IPS DF 6.9 (cell line): Measurements from ENCODE around the gene IL11.
A peak's percentile ranks its signal among the peaks of the same experiment; 100 is the strongest.
"Not testable (repeated sequence)": the region's sequence is repeated elsewhere in the genome, so short reads cannot be mapped to it uniquely, and the experiment has no call there.

Experiments used
- DNase-seq: peaks from one replicate; pipeline ENCODE4 v3.0.0-alpha.2; 2013; ENCODE audit warnings: low read depth, low spot score
- H3K27ac ChIP-seq: one replicate; pipeline ENCODE4 v1.5.1; 2013; ENCODE audit warnings: low read length, control low read depth
- H3K27me3 ChIP-seq: 2 replicates; pipeline ENCODE4 v1.6.1; 2013; ENCODE audit warnings: mild to moderate bottlenecking, low read length; ENCODE audit not compliant: control insufficient read depth, insufficient read depth
- H3K36me3 ChIP-seq: 2 replicates; pipeline ENCODE4 v1.6.1; 2013; ENCODE audit warnings: low read length; ENCODE audit not compliant: control insufficient read depth, insufficient read depth
- H3K4me1 ChIP-seq: 2 replicates; pipeline ENCODE4 v1.6.1; 2013; ENCODE audit warnings: low read length; ENCODE audit not compliant: control insufficient read depth, insufficient read depth
- H3K4me3 ChIP-seq: 2 replicates; pipeline ENCODE4 v1.5.1; 2013; ENCODE audit warnings: mild to moderate bottlenecking, low read length
- H3K9me3 ChIP-seq: 2 replicates; pipeline ENCODE4 v1.6.1; 2013; ENCODE audit warnings: low read length, inconsistent platforms; ENCODE audit not compliant: control insufficient read depth, insufficient read depth
- WGBS: extraction: QIAGEN DNeasy Blood & Tissue Kit; methylation state at CpG from one replicate; pipeline ENCODE4 v1.1.7; 2013; ENCODE audit warnings: mixed read lengths, missing lambda C conversion rate; ENCODE audit not compliant: insufficient read length, insufficient coverage; 5-methylcytosine and 5-hydroxymethylcytosine counted together

The IL11 gene

GRCh38 chr19:55406091-55406825, 36.0 kb upstream of the IL11 start:
- H3K36me3 ChIP-seq: peaks cover 26% of the 10 kb centered on the region

GRCh38 chr19:55405638-55406037, 35.4 kb upstream of the IL11 start:
- Histone ChIP-seq H3K27me3 (no peaks in the 10 kb centered on the region), H3K36me3 (peaks cover 30% of the 10 kb centered on the region), H3K9me3 (no peaks in the 10 kb centered on the region), H3K4me3 (no peak overlapping the region), H3K27ac (no peak overlapping the region), H3K4me1 (peaks cover 9% of the 10 kb centered on the region; the same call in 1 of the 2 replicates)
- DNase-seq: no peak
- WGBS: no CpG with 5 or more reads among the region's 5 CpGs

More at GRCh38 chr19:55406091-55406825, 36.0 kb upstream of the IL11 start:
- no peak for DNase-seq
- peak overlapping the region; percentile 85; the same call in 1 of the 2 replicates for H3K4me3 ChIP-seq
- WGBS: no CpG with 5 or more reads among the region's 14 CpGs
- no peak overlapping the region for H3K27ac ChIP-seq
- H3K9me3 ChIP-seq: no peaks in the 10 kb centered on the region
- no peaks in the 10 kb centered on the region for H3K27me3 ChIP-seq
- peaks cover 9% of the 10 kb centered on the region; the same call in 1 of the 2 replicates for H3K4me1 ChIP-seq

GRCh38 chr19:55402509-55402908, 32.2 kb upstream of the IL11 start:
- no CpG with 5 or more reads among the region's 2 CpGs for WGBS
- H3K9me3 ChIP-seq: no peaks in the 10 kb centered on the region
- H3K27me3 ChIP-seq: no peaks in the 10 kb centered on the region
- H3K36me3 ChIP-seq: peaks cover 30% of the 10 kb centered on the region
- no peak overlapping the region for H3K27ac ChIP-seq
- peaks cover 6% of the 10 kb centered on the region; the same call in 1 of the 2 replicates for H3K4me1 ChIP-seq
- no peak overlapping the region; the same call in 1 of the 2 replicates for H3K4me3 ChIP-seq
- no peak for DNase-seq

GRCh38 chr19:55401390-55401789, 31.1 kb upstream of the IL11 start:
- WGBS: no CpG with 5 or more reads among the region's 28 CpGs
- not testable (repeated sequence) for H3K27ac ChIP-seq, H3K4me1 ChIP-seq, H3K4me3 ChIP-seq, H3K27me3 ChIP-seq, DNase-seq, H3K9me3 ChIP-seq
- peaks cover 30% of the 10 kb centered on the region for H3K36me3 ChIP-seq

GRCh38 chr19:55400281-55401087, 30.2 kb upstream of the IL11 start:
- no CpG with 5 or more reads among the region's 14 CpGs for WGBS
- H3K9me3 ChIP-seq: no peaks in the 10 kb centered on the region
- H3K27me3 ChIP-seq: no peaks in the 10 kb centered on the region
- H3K4me3 ChIP-seq: no peak overlapping the region
- H3K27ac ChIP-seq: no peak overlapping the region
- H3K36me3 ChIP-seq: peaks cover 29% of the 10 kb centered on the region
- 0 out of 2 replicates have a peak, but pooled peaks cover 2% of the 10 kb centered on the region for H3K4me1 ChIP-seq
- DNase-seq: no peak

- peaks cover 18% of the 10 kb centered on the region for H3K36me3 ChIP-seq
- no peak for DNase-seq
- no peaks in the 10 kb centered on the region for H3K9me3 ChIP-seq
- H3K27me3 ChIP-seq: no peaks in the 10 kb centered on the region
- 0 out of 2 replicates have a peak, but pooled peaks cover 2% of the 10 kb centered on the region for H3K4me1 ChIP-seq
- WGBS: no CpG with 5 or more reads among the region's 12 CpGs
- H3K27ac ChIP-seq: no peak overlapping the region
- H3K4me3 ChIP-seq: no peak overlapping the region
These were observed 28.1 kb upstream of the IL11 start for GRCh38 chr19:55398200-55398925.

GRCh38 chr19:55392820-55393761, 22.8 kb upstream of the IL11 start:
- H3K27me3 ChIP-seq: no peaks in the 10 kb centered on the region
- no peaks in the 10 kb centered on the region for H3K9me3 ChIP-seq
- peaks cover 16% of the 10 kb centered on the region for H3K36me3 ChIP-seq
- peaks cover 8% of the 10 kb centered on the region; the same call in 1 of the 2 replicates for H3K4me1 ChIP-seq
- WGBS: no CpG with 5 or more reads among the region's 18 CpGs
- no peak overlapping the region for H3K4me3 ChIP-seq
- DNase-seq: no peak
- no peak overlapping the region for H3K27ac ChIP-seq

GRCh38 chr19:55391702-55392615, 21.7 kb upstream of the IL11 start:
- Histone ChIP-seq H3K4me3 (no peak overlapping the region), H3K9me3 (no peaks in the 10 kb centered on the region), H3K4me1 (peaks cover 11% of the 10 kb centered on the region), H3K27me3 (no peaks in the 10 kb centered on the region), H3K36me3 (peaks cover 26% of the 10 kb centered on the region), H3K27ac (no peak overlapping the region)
- no peak for DNase-seq
- no CpG with 5 or more reads among the region's 18 CpGs for WGBS

- Histone ChIP-seq H3K36me3 (peaks cover 26% of the 10 kb centered on the region), H3K27ac (no peak overlapping the region), H3K27me3 (no peaks in the 10 kb centered on the region), H3K4me3 (no peak overlapping the region), H3K4me1 (peaks cover 11% of the 10 kb centered on the region), H3K9me3 (no peaks in the 10 kb centered on the region)
- WGBS: no CpG with 5 or more reads among the region's 12 CpGs
- DNase-seq: no peak
These were observed 21.0 kb upstream of the IL11 start for GRCh38 chr19:55391191-55391670.
